Measurements from ENCODE around the gene WFS1.

DNA sequence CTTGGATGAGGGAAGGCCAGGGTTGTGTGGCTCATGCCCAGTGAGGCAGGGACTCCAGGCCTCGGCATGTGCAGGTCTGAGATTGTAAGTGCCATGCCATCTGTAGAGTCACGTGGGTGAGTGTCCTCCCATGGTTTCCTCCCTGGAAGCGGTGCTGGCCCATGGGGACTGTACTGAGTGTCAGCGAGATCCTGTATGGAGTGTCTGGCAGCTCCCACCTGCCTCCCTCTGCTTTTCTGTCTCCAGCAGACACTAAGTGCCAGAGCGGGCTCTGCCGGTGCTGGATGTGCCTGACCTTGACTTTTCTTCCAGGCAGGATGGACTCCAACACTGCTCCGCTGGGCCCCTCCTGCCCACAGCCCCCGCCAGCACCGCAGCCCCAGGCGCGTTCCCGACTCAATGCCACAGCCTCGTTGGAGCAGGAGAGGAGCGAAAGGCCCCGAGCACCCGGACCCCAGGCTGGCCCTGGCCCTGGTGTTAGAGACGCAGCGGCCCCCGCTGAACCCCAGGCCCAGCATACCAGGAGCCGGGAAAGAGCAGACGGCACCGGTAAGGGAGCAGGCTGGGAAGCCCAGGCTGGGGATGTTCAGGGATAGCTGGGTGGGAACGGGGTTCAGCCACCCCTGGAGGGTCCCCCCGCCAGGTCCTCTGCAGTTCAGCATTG is 7.6 kb downstream of the WFS1 start:
- TF ChIP-seq FOXM1 (IDR thresholded peaks at IDR 0.05; ENCODE audit: borderline replicate concordance, low read depth), result no peak
- TF ChIP-seq ZBTB7A (IDR thresholded peaks at IDR 0.05; ENCODE audit: low read depth), result no peak
- no peak for TF ChIP-seq EP300 (IDR thresholded peaks at IDR 0.05; ENCODE audit: borderline replicate concordance)
- no peak for TF ChIP-seq CREB1 (IDR thresholded peaks at IDR 0.05; ENCODE audit: low read depth)
- no peak for TF ChIP-seq YY1 (IDR thresholded peaks at IDR 0.05; ENCODE audit: low read depth)
- no peak for TF ChIP-seq REST (IDR thresholded peaks at IDR 0.05; ENCODE audit: low read depth)
- no peak for TF ChIP-seq TAF1 (IDR thresholded peaks at IDR 0.05; ENCODE audit: low read depth)
- TF ChIP-seq EGR1 (IDR thresholded peaks at IDR 0.05), result no peak
